GM21619 (cell line): Measurements from ENCODE around the gene MGAT5.

Experiments used
- ATAC-seq: cut with Tn5 transposase; IDR thresholded peaks from one replicate; pipeline ENCODE4 v1.9.1; 2021; ENCODE audit not compliant: unreplicated experiment

The MGAT5 gene

GRCh38 chr2:134362152-134362668, 108.3 kb downstream of the MGAT5 start:
- ATAC-seq: no peak

- ATAC-seq: no peak
These were observed 108.9 kb downstream of the MGAT5 start for GRCh38 chr2:134362740-134363139.

GRCh38 chr2:134365356-134365755, 111.5 kb downstream of the MGAT5 start:
- no peak for ATAC-seq

- ATAC-seq: no peak
These were observed 112.5 kb downstream of the MGAT5 start for GRCh38 chr2:134366359-134366758.

- no peak for ATAC-seq
These were observed 113.3 kb downstream of the MGAT5 start for GRCh38 chr2:134367213-134367612.

- ATAC-seq: no peak
These were observed 114.3 kb downstream of the MGAT5 start for GRCh38 chr2:134368009-134368817.

GRCh38 chr2:134369220-134369902, 115.5 kb downstream of the MGAT5 start:
- no peak for ATAC-seq

GRCh38 chr2:134370655-134371445, 117.0 kb downstream of the MGAT5 start:
- ATAC-seq: no peak

GRCh38 chr2:134372141-134372540, 118.3 kb downstream of the MGAT5 start:
- ATAC-seq: no peak

- ATAC-seq: no peak
These were observed 118.8 kb downstream of the MGAT5 start for GRCh38 chr2:134372611-134373131.

- no peak for ATAC-seq
These were observed 122.1 kb downstream of the MGAT5 start for GRCh38 chr2:134375935-134376334.

- no peak for ATAC-seq
These were observed 123.9 kb downstream of the MGAT5 start for GRCh38 chr2:134377730-134378129.

- ATAC-seq: no peak
These were observed 125.4 kb downstream of the MGAT5 start for GRCh38 chr2:134379293-134379692.

GRCh38 chr2:134379722-134380121, 125.8 kb downstream of the MGAT5 start:
- no peak for ATAC-seq

- ATAC-seq: no peak
These were observed 127.3 kb downstream of the MGAT5 start for GRCh38 chr2:134381141-134381540.

- no peak for ATAC-seq
These were observed 130.3 kb downstream of the MGAT5 start for GRCh38 chr2:134384131-134384530.

GRCh38 chr2:134385195-134385594, 131.3 kb downstream of the MGAT5 start:
- no peak for ATAC-seq

GRCh38 chr2:134386310-134386709, 132.4 kb downstream of the MGAT5 start:
- no peak for ATAC-seq

GRCh38 chr2:134389381-134389780, 135.5 kb downstream of the MGAT5 start:
- ATAC-seq: no peak

- peak; percentile 69 for ATAC-seq
These were observed 137.9 kb downstream of the MGAT5 start for GRCh38 chr2:134391751-134392160.

GRCh38 chr2:134392442-134393074, 138.7 kb downstream of the MGAT5 start:
- ATAC-seq: no peak
